Loucy (cell line): ENCODE results near the gene BBOX1.

ENCODE experiments used
- H2AFZ ChIP-seq: fragments of 200-600 bp; sonication (generic); 2 replicates; pipeline ENCODE4 v1.6.0; 2016; ENCODE audit warnings: antibody characterized with exemption, mild to moderate bottlenecking, low read length, moderate library complexity
- H3F3A ChIP-seq: fragments of 200-600 bp; 2 replicates; pipeline ENCODE4 v1.6.0; 2016; ENCODE audit warnings: antibody characterized with exemption, low read depth, mild to moderate bottlenecking
- H3K27me3 ChIP-seq: fragments of 200-600 bp; sonication (generic); 2 replicates; pipeline ENCODE4 v1.6.1; 2014; ENCODE audit warnings: low read length, mild to moderate bottlenecking; ENCODE audit not compliant: insufficient read depth, poor library complexity, severe bottlenecking
- H3K36me3 ChIP-seq: fragments of 200-600 bp; sonication (generic); 2 replicates; pipeline ENCODE4 v1.6.1; 2016; ENCODE audit warnings: low read length; ENCODE audit not compliant: insufficient read depth
- H3K4me1 ChIP-seq: fragments of 200-600 bp; sonication (generic); 2 replicates; pipeline ENCODE4 v1.5.1; 2014; ENCODE audit warnings: low read length, mild to moderate bottlenecking; ENCODE audit not compliant: insufficient read depth, poor library complexity, severe bottlenecking
- H3K4me2 ChIP-seq: fragments of 200-600 bp; sonication (generic); 2 replicates; pipeline ENCODE4 v1.6.0; 2014; ENCODE audit warnings: antibody characterized with exemption, low read length, low read depth, mild to moderate bottlenecking; ENCODE audit not compliant: poor library complexity, severe bottlenecking
- H3K4me3 ChIP-seq: fragments of 200-600 bp; sonication (generic); 2 replicates; pipeline ENCODE4 v1.5.1; 2014; ENCODE audit warnings: low read length, mild to moderate bottlenecking, mixed read lengths; ENCODE audit not compliant: poor library complexity, severe bottlenecking
- H3K79me2 ChIP-seq: fragments of 200-600 bp; sonication (generic); 2 replicates; pipeline ENCODE4 v1.6.1; 2014; ENCODE audit warnings: low read length; ENCODE audit not compliant: insufficient read depth
- H3K9ac ChIP-seq: fragments of 200-600 bp; sonication (generic); 2 replicates; pipeline ENCODE4 v1.6.0; 2014; ENCODE audit warnings: mild to moderate bottlenecking, low read depth, low read length, moderate library complexity; ENCODE audit not compliant: poor library complexity, severe bottlenecking
- H3K9me2 ChIP-seq: fragments of 200-600 bp; sonication (generic); replicated peaks from 2 replicates; pipeline ENCODE4 v1.6.1; 2016; ENCODE audit warnings: low read depth, low read length, mixed read lengths
- H3K9me3 ChIP-seq: fragments of 200-600 bp; sonication (generic); 2 replicates; pipeline ENCODE4 v1.6.1; 2014; ENCODE audit warnings: mild to moderate bottlenecking, antibody characterized with exemption, low read length, low read depth; ENCODE audit not compliant: insufficient read depth
- H4K20me1 ChIP-seq: fragments of 200-600 bp; sonication (generic); 2 replicates; pipeline ENCODE4 v1.6.0; 2014; ENCODE audit warnings: antibody characterized with exemption, low read length, mild to moderate bottlenecking; ENCODE audit not compliant: insufficient read depth, poor library complexity, severe bottlenecking
- CTCF ChIP-seq: fragments of 200-600 bp; sonication (generic); conservative IDR thresholded peaks from 2 replicates; pipeline ENCODE4 v1.5.1; 2014; ENCODE audit warnings: mild to moderate bottlenecking, antibody characterized with exemption, low read length
- EZH2phosphoT487 ChIP-seq: fragments of 200-600 bp; IDR thresholded peaks from 2 replicates; pipeline ENCODE4 v1.6.1; 2018; ENCODE audit warnings: antibody characterized with exemption, mild to moderate bottlenecking, moderate library complexity, borderline replicate concordance

Gene BBOX1

GRCh38 chr11:27159335-27159679, 118.7 kb downstream of the BBOX1 start:
- no peaks in the 10 kb centered on the region for H3K79me2 ChIP-seq
- H3K9me3 ChIP-seq, result no peaks in the 10 kb centered on the region
- H3K9me2 ChIP-seq, result no peaks in the 10 kb centered on the region
- H3K36me3 ChIP-seq, result no peaks in the 10 kb centered on the region
- no peaks in the 10 kb centered on the region for H3K27me3 ChIP-seq
- H4K20me1 ChIP-seq, result no peaks in the 10 kb centered on the region
- H3K4me3 ChIP-seq, result no peak overlapping the region
- no peaks in the 10 kb centered on the region for H3F3A ChIP-seq
- no peak overlapping the region for H3K4me2 ChIP-seq
- no peak overlapping the region for H3K9ac ChIP-seq
- no peaks in the 10 kb centered on the region for H3K4me1 ChIP-seq
- TF ChIP-seq CTCF, result no peak
- no peak overlapping the region for H2AFZ ChIP-seq

GRCh38 chr11:27161071-27161470, 120.5 kb downstream of the BBOX1 start:
- Histone ChIP-seq H3K9ac (no peak overlapping the region), H2AFZ (no peak overlapping the region), H3K9me2 (no peaks in the 10 kb centered on the region), H4K20me1 (no peaks in the 10 kb centered on the region), H3K4me2 (no peak overlapping the region), H3K9me3 (no peaks in the 10 kb centered on the region), H3K79me2 (no peaks in the 10 kb centered on the region), H3F3A (no peaks in the 10 kb centered on the region), H3K36me3 (no peaks in the 10 kb centered on the region), H3K4me3 (no peak overlapping the region), H3K27me3 (no peaks in the 10 kb centered on the region), H3K4me1 (no peaks in the 10 kb centered on the region)
- TF ChIP-seq EZH2phosphoT487 (no peak), CTCF (no peak)

- Histone ChIP-seq H3K9ac (no peak overlapping the region), H3K4me3 (no peak overlapping the region), H3K9me3 (no peaks in the 10 kb centered on the region), H3K79me2 (no peaks in the 10 kb centered on the region), H3K9me2 (no peaks in the 10 kb centered on the region), H3F3A (no peaks in the 10 kb centered on the region), H3K36me3 (no peaks in the 10 kb centered on the region), H3K4me2 (no peak overlapping the region), H3K4me1 (no peaks in the 10 kb centered on the region), H4K20me1 (no peaks in the 10 kb centered on the region), H2AFZ (no peak overlapping the region), H3K27me3 (no peaks in the 10 kb centered on the region)
- no peak for TF ChIP-seq EZH2phosphoT487
- TF ChIP-seq CTCF, result no peak
These were observed 121.6 kb downstream of the BBOX1 start for GRCh38 chr11:27162237-27162636.
